ENCODE measurements around the gene STEAP1.

The STEAP1 gene

DNA sequence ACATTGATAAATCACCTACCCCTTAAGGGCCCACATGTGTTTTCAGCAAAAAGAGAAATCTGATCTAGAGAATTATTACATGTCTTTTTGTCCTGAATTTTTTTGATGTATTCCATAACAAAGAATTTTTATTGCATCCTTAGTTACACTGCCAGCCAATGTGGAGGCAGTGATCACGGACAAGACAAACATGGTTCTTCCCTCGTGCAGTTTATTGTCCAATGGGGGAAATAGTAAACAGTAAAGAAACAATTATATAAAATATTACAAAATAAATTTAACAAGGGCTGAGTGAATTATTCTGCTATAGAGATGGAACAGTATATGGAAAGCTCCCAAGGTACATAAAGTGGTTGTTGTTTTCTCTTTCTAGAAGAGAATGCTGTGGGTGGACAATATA is 59.3 kb downstream of the STEAP1 start:
- no peak for DNase-seq

Measured in NCI-H69 (cell line).